ENCODE data around the gene AKR1B15.

- TF ChIP-seq CTCF (IDR thresholded peaks at IDR 0.05), result no peak
- no peak for TF ChIP-seq POLR2A (IDR thresholded peaks at IDR 0.05)
These were observed 5.1 kb downstream of the AKR1B15 start for GRCh38 chr7:134553976-134554375.

All from adrenal gland (tissue), 5 donors.